HCT116 (cell line): ENCODE data around the gene RIPK4. TPM values are rescaled to one million over a fixed set of nuclear protein-coding genes. Genes with fewer than 3 reads are reported as not detected.

Experiments used
- ATAC-seq: fragments of 200-7000 bp; cut with Tn5 transposase; 2 replicates; pipeline ENCODE4 v1.9.1; 2020; ENCODE audit warnings: mild to moderate bottlenecking, moderate library complexity
- BruUV-seq: library from RNA; stranded (reverse); fragments of 400-500 nt; replicated peaks from 2 replicates; lab custom pipeline; 2021; lab: Mats Ljungman, UMichigan
- CTCF ChIA-PET: fragments of 300-600 bp; sonication (Branson Sonifier 250); formaldehyde crosslinking; loops from one replicate; lab custom pipeline; 2021; ENCODE audit warnings: antibody characterized with exemption; lab: Charles Lee
- POLR2A ChIA-PET: fragments of 300-600, 350-600 bp; sonication (Branson Sonifier 250); formaldehyde crosslinking; loops from one replicate; lab custom pipeline; 2021; ENCODE audit warnings: antibody characterized with exemption; lab: Charles Lee
- RAD21 ChIA-PET, 2 experiments: fragments of 300-600 bp; sonication (Branson Sonifier 250); formaldehyde crosslinking; loops; one replicate each; lab custom pipeline; 2023; ENCODE audit warnings: low total read pairs in 2 of 2; ENCODE audit not compliant: uncharacterized antibody in 2 of 2, unreplicated experiment in 2 of 2, low non-redundant PET in 1 of 2; lab: Charles Lee
- DNase-seq: peaks from one replicate; pipeline ENCODE4 v3.0.0-alpha.2; 2010; ENCODE audit warnings: low read depth, low spot score
- H2AFZ ChIP-seq: fragments of 200-600 bp; shearing (Covaris generic), sonication (generic); 2 replicates; pipeline ENCODE4 v1.6.1; 2017; ENCODE audit warnings: low read depth, mixed run types, mixed read lengths, antibody characterized with exemption, low read length; ENCODE audit not compliant: poor library complexity, severe bottlenecking
- H3K27ac ChIP-seq: 2 replicates; pipeline ENCODE4 v1.5.1; 2012; ENCODE audit warnings: low read depth, low read length
- H3K27me3 ChIP-seq: fragments of 200-600 bp; sonication (generic); 2 replicates; pipeline ENCODE4 v1.6.1; 2016; ENCODE audit warnings: mixed run types, low read length, mixed read lengths; ENCODE audit not compliant: insufficient read depth
- H3K36me3 ChIP-seq, 2 experiments: fragments of 200-500 bp in 1 of 2; fragments of 200-600 bp in 1 of 2; sonication (Bioruptor generic) in 1 of 2; sonication (generic) in 1 of 2; 2 replicates each; pipeline versions ENCODE4 v1.5.1 to v1.6.1; 2014 to 2016; ENCODE audit warnings: low read length in 2 of 2, inconsistent platforms in 1 of 2, mixed read lengths in 1 of 2, mixed run types in 1 of 2; ENCODE audit not compliant: insufficient read depth in 2 of 2, control insufficient read depth in 1 of 2
- H3K4me1 ChIP-seq, 2 experiments: fragments of 200-600 bp in 1 of 2; sonication (generic) in 1 of 2; 2 replicates each; pipeline versions ENCODE4 v1.5.1 to v1.6.1; 2012 to 2017; ENCODE audit warnings: low read length in 2 of 2, inconsistent platforms in 1 of 2, mild to moderate bottlenecking in 1 of 2, mixed read lengths in 1 of 2, mixed run types in 1 of 2, moderate library complexity in 1 of 2; ENCODE audit not compliant: insufficient read depth in 2 of 2, control insufficient read depth in 1 of 2
- H3K4me2 ChIP-seq: fragments of 200-600 bp; sonication (generic); 2 replicates; pipeline ENCODE4 v1.6.1; 2017; ENCODE audit warnings: mixed run types, low read length, mixed read lengths
- H3K4me3 ChIP-seq, 2 experiments: fragments of 200-600 bp in 1 of 2; sonication (generic) in 1 of 2; replicated peaks in 1 of 2; 2 replicates each; pipeline ENCODE4 v1.5.1; 2011 to 2016; ENCODE audit warnings: low read length in 2 of 2, control low read depth in 1 of 2, low read depth in 1 of 2, mild to moderate bottlenecking in 1 of 2, mixed read lengths in 1 of 2, mixed run types in 1 of 2
- H3K79me2 ChIP-seq: fragments of 200-600 bp; sonication (generic); 2 replicates; pipeline ENCODE4 v1.6.1; 2017; ENCODE audit warnings: mild to moderate bottlenecking, mixed run types, low read length, moderate library complexity, mixed read lengths; ENCODE audit not compliant: insufficient read depth
- H3K9ac ChIP-seq: fragments of 200-600 bp; sonication (generic); 2 replicates; pipeline ENCODE4 v1.6.1; 2016; ENCODE audit warnings: low read length, mixed read lengths
- H3K9me2 ChIP-seq: fragments of 200-600 bp; sonication (generic), shearing (Covaris generic); 2 replicates; pipeline ENCODE4 v1.6.1; 2017; ENCODE audit warnings: mixed run types, mild to moderate bottlenecking, moderate library complexity; ENCODE audit not compliant: insufficient read depth
- H3K9me3 ChIP-seq, 2 experiments: fragments of 200-500 bp in 1 of 2; fragments of 200-600 bp in 1 of 2; sonication (Bioruptor generic) in 1 of 2; sonication (generic) in 1 of 2; 2 replicates each; pipeline ENCODE4 v1.6.1; 2014 to 2017; ENCODE audit warnings: low read length in 2 of 2, mixed read lengths in 2 of 2, inconsistent platforms in 1 of 2, low read depth in 1 of 2, mild to moderate bottlenecking in 1 of 2, mixed run types in 1 of 2, moderate library complexity in 1 of 2; ENCODE audit not compliant: control insufficient read depth in 1 of 2, insufficient read depth in 1 of 2
- H4K20me1 ChIP-seq: fragments of 200-600 bp; sonication (generic), shearing (Covaris generic); 2 replicates; pipeline ENCODE4 v1.6.1; 2017; ENCODE audit warnings: mixed run types, mild to moderate bottlenecking, moderate library complexity; ENCODE audit not compliant: insufficient read depth
- CBX3 ChIP-seq: IDR thresholded peaks from 2 replicates; pipeline ENCODE4 v1.6.1; 2012; ENCODE audit warnings: low read depth
- CEBPB ChIP-seq: IDR thresholded peaks from 2 replicates; pipeline ENCODE4 v1.6.1; 2012; ENCODE audit warnings: low read depth
- EGR1 ChIP-seq: IDR thresholded peaks from 2 replicates; pipeline ENCODE4 v1.6.1; 2012; ENCODE audit warnings: low read depth
- EZH2 ChIP-seq: fragments of 200-600 bp; sonication (generic); IDR thresholded peaks from 2 replicates; pipeline ENCODE4 v1.6.1; 2017; ENCODE audit warnings: antibody characterized with exemption, mixed run types
- EZH2phosphoT487 ChIP-seq: fragments of 200-600 bp; IDR thresholded peaks from 2 replicates; pipeline ENCODE4 v1.6.1; 2018; ENCODE audit warnings: antibody characterized with exemption, borderline replicate concordance
- FOSL1 ChIP-seq: IDR thresholded peaks from 2 replicates; pipeline ENCODE4 v1.6.1; 2012; ENCODE audit warnings: low read depth
- JUND ChIP-seq: IDR thresholded peaks from 2 replicates; pipeline ENCODE4 v1.6.1; 2012
- POLR2A ChIP-seq: IDR thresholded peaks from 2 replicates; pipeline ENCODE4 v1.7.0; 2011; ENCODE audit warnings: borderline replicate concordance; ENCODE audit not compliant: insufficient read depth, insufficient read length; ENCODE audit errors: extremely low read depth
- POLR2AphosphoS5 ChIP-seq: IDR thresholded peaks from 2 replicates; pipeline ENCODE4 v1.6.1; 2011; ENCODE audit warnings: mild to moderate bottlenecking, low read depth, low read length, moderate library complexity
- RAD21 ChIP-seq: IDR thresholded peaks from 2 replicates; pipeline ENCODE4 v1.6.1; 2012; ENCODE audit warnings: low read depth, mild to moderate bottlenecking
- SIN3A ChIP-seq: IDR thresholded peaks from 2 replicates; pipeline ENCODE4 v1.6.1; 2012; ENCODE audit warnings: low read depth
- SP1 ChIP-seq: IDR thresholded peaks from 2 replicates; pipeline ENCODE4 v1.6.1; 2012; ENCODE audit warnings: low read depth
- TCF7L2 ChIP-seq: IDR thresholded peaks from 2 replicates; pipeline ENCODE4 v1.7.0; 2011; ENCODE audit warnings: borderline replicate concordance, inconsistent platforms; ENCODE audit not compliant: insufficient read depth, insufficient read length; ENCODE audit errors: extremely low read depth
- YY1 ChIP-seq: IDR thresholded peaks from 2 replicates; pipeline ENCODE4 v1.6.1; 2011; ENCODE audit warnings: low read length, low read depth, moderate library complexity, mild to moderate bottlenecking; ENCODE audit not compliant: insufficient replicate concordance; ENCODE audit errors: extremely low read depth
- ZFX ChIP-seq: fragments of 450-650 bp; IDR thresholded peaks from 2 replicates; pipeline ENCODE4 v1.6.1; 2017
- intact Hi-C: fragments of 100-400 bp; cut with micrococcal nuclease; formaldehyde crosslinking; loops from 2 replicates; pipeline ENCODE4 v1.10.0; 2022
- total RNA-seq: library from RNA; stranded (reverse); gene quantifications from one replicate; pipeline ENCODE4 v1.2.1, GENCODE V29; 2021; ENCODE audit not compliant: unreplicated experiment
- TF ChIP-seq, protein P1 (sequence below): IDR thresholded peaks from 2 replicates; pipeline ENCODE4 v1.6.1; 2012
- TF ChIP-seq, protein P2 (sequence below): IDR thresholded peaks from 2 replicates; pipeline ENCODE4 v1.6.1; 2011; ENCODE audit warnings: mild to moderate bottlenecking, low read length, moderate library complexity; ENCODE audit not compliant: insufficient replicate concordance; ENCODE audit errors: extremely low read depth
- TF ChIP-seq, protein P3 (sequence below), 3 experiments: fragments of 200-600 bp in 1 of 3; sonication (generic) in 1 of 3; IDR thresholded peaks in 2 of 3; conservative IDR thresholded peaks in 1 of 3; 2 replicates each; pipeline ENCODE4 v1.5.1; 2012 to 2017; ENCODE audit warnings: low read depth in 2 of 3, low read length in 2 of 3, antibody characterized with exemption in 1 of 3, borderline replicate concordance in 1 of 3, control low read depth in 1 of 3, mild to moderate bottlenecking in 1 of 3, mixed read lengths in 1 of 3, mixed run types in 1 of 3, moderate library complexity in 1 of 3; ENCODE audit not compliant: insufficient read depth in 1 of 3
- TF ChIP-seq, protein P4 (sequence below): IDR thresholded peaks from 2 replicates; pipeline ENCODE4 v1.6.1; 2012; ENCODE audit warnings: low read depth
- TF ChIP-seq, protein P5 (sequence below): IDR thresholded peaks from 2 replicates; pipeline ENCODE4 v1.6.1; 2012

The RIPK4 gene
- total RNA-seq, 1 experiment from 2014 or later = 9.9 TPM

DNA sequence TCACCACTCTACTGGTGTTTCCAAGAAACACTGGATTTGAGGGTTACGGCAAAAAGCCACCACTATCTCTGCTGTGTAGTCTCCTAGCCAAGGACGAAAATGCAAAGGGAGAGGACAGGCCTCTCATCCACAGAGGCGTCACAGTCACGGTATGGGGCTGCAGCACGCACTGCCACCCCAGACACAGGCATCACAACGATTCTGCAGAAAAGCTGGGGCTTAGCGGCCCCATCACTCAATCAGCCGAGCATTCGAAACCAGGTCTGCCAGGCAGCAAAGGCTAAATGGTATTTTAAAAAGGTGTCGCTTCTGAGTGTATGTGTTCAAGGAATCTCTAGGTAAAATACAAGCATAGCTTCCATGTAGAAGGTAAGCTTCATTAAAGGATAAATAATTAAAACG is 1.4 kb downstream of the RIPK4 start:
- Histone ChIP-seq H3K9me2 (no peaks in the 10 kb centered on the region), H3K9ac (peak overlapping the region; percentile 83), H3K9me3 (no peaks in the 10 kb centered on the region), H3K4me3 (peak overlapping the region; percentile 74 to 81), H3K27ac (no peak overlapping the region), H4K20me1 (peaks cover 5% of the 10 kb centered on the region; the same call in 1 of the 2 replicates), H3K79me2 (peaks cover 61% of the 10 kb centered on the region), H3K4me1 (peaks cover 38 to 58% of the 10 kb centered on the region in 2 experiments), H3K4me2 (peak overlapping the region; percentile 94), H3K36me3 (no peaks in the 10 kb centered on the region; a peak in 1 of 4 replicates), H2AFZ (no peak overlapping the region), H3K27me3 (peaks cover 14% of the 10 kb centered on the region; the same call in 1 of the 2 replicates)
- ChIA-PET RAD21 (interaction anchor here in 1 of 2 experiments (1.0 kb wide), 1 partner anchor 13 kb away, joined by 3 read pairs; no protein-coding TSS in a partner anchor), POLR2A (no interaction called here), CTCF (no interaction called here)
- intact Hi-C loops = loop anchor here (5.0 kb wide), 1 partner anchor 88 kb away; no protein-coding TSS in a partner anchor
- ATAC-seq (no peak), DNase-seq (no peak)
- BruUV-seq = TSS peak; percentile 61
- TF ChIP-seq RAD21 = no peak
- TF ChIP-seq, protein P1, sequence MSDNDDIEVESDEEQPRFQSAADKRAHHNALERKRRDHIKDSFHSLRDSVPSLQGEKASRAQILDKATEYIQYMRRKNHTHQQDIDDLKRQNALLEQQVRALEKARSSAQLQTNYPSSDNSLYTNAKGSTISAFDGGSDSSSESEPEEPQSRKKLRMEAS = no peak
- TF ChIP-seq EZH2 = no peak
- TF ChIP-seq, protein P2, sequence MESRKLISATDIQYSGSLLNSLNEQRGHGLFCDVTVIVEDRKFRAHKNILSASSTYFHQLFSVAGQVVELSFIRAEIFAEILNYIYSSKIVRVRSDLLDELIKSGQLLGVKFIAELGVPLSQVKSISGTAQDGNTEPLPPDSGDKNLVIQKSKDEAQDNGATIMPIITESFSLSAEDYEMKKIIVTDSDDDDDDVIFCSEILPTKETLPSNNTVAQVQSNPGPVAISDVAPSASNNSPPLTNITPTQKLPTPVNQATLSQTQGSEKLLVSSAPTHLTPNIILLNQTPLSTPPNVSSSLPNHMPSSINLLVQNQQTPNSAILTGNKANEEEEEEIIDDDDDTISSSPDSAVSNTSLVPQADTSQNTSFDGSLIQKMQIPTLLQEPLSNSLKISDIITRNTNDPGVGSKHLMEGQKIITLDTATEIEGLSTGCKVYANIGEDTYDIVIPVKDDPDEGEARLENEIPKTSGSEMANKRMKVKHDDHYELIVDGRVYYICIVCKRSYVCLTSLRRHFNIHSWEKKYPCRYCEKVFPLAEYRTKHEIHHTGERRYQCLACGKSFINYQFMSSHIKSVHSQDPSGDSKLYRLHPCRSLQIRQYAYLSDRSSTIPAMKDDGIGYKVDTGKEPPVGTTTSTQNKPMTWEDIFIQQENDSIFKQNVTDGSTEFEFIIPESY = no peak
- TF ChIP-seq ZFX = no peak
- no peak for TF ChIP-seq YY1
- TF ChIP-seq FOSL1 = no peak
- TF ChIP-seq, protein P3, sequence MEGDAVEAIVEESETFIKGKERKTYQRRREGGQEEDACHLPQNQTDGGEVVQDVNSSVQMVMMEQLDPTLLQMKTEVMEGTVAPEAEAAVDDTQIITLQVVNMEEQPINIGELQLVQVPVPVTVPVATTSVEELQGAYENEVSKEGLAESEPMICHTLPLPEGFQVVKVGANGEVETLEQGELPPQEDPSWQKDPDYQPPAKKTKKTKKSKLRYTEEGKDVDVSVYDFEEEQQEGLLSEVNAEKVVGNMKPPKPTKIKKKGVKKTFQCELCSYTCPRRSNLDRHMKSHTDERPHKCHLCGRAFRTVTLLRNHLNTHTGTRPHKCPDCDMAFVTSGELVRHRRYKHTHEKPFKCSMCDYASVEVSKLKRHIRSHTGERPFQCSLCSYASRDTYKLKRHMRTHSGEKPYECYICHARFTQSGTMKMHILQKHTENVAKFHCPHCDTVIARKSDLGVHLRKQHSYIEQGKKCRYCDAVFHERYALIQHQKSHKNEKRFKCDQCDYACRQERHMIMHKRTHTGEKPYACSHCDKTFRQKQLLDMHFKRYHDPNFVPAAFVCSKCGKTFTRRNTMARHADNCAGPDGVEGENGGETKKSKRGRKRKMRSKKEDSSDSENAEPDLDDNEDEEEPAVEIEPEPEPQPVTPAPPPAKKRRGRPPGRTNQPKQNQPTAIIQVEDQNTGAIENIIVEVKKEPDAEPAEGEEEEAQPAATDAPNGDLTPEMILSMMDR (IDR thresholded peaks at IDR 0.05 in 2 of 3, conservative IDR thresholded peaks at IDR 0.05 in 1 of 3; ENCODE audit: borderline replicate concordance in 1 of 3, insufficient read depth in 1 of 3, low read depth in 2 of 3, low read length in 2 of 3) = no peak
- no peak for TF ChIP-seq EZH2phosphoT487
- TF ChIP-seq, protein P4, sequence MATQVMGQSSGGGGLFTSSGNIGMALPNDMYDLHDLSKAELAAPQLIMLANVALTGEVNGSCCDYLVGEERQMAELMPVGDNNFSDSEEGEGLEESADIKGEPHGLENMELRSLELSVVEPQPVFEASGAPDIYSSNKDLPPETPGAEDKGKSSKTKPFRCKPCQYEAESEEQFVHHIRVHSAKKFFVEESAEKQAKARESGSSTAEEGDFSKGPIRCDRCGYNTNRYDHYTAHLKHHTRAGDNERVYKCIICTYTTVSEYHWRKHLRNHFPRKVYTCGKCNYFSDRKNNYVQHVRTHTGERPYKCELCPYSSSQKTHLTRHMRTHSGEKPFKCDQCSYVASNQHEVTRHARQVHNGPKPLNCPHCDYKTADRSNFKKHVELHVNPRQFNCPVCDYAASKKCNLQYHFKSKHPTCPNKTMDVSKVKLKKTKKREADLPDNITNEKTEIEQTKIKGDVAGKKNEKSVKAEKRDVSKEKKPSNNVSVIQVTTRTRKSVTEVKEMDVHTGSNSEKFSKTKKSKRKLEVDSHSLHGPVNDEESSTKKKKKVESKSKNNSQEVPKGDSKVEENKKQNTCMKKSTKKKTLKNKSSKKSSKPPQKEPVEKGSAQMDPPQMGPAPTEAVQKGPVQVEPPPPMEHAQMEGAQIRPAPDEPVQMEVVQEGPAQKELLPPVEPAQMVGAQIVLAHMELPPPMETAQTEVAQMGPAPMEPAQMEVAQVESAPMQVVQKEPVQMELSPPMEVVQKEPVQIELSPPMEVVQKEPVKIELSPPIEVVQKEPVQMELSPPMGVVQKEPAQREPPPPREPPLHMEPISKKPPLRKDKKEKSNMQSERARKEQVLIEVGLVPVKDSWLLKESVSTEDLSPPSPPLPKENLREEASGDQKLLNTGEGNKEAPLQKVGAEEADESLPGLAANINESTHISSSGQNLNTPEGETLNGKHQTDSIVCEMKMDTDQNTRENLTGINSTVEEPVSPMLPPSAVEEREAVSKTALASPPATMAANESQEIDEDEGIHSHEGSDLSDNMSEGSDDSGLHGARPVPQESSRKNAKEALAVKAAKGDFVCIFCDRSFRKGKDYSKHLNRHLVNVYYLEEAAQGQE = no peak
- no peak for TF ChIP-seq JUND
- no peak for TF ChIP-seq TCF7L2
- TF ChIP-seq CBX3 = no peak
- TF ChIP-seq, protein P5, sequence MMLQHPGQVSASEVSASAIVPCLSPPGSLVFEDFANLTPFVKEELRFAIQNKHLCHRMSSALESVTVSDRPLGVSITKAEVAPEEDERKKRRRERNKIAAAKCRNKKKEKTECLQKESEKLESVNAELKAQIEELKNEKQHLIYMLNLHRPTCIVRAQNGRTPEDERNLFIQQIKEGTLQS = no peak
- TF ChIP-seq POLR2AphosphoS5 = no peak
- TF ChIP-seq SP1 = no peak
- TF ChIP-seq POLR2A = no peak
- no peak for TF ChIP-seq EGR1
- no peak for TF ChIP-seq SIN3A
- no peak for TF ChIP-seq CEBPB
